OCI-M2 (cell line): Measurements from ENCODE around the gene ZNF70.

Experiments
- DNase-seq: peaks from one replicate; lab custom pipeline; 2025; ENCODE audit not compliant: unreplicated experiment; lab: John Stamatoyannopoulos, UW

ZNF70 gene

GRCh38 chr22:23779731-23780130, 28.8 kb upstream of the ZNF70 start:
- DNase-seq: no peak

- DNase-seq: no peak
Observed at GRCh38 chr22:23779083-23779482, 28.2 kb upstream of the ZNF70 start.

- no peak for DNase-seq
Observed at GRCh38 chr22:23778577-23778900, 27.6 kb upstream of the ZNF70 start.

GRCh38 chr22:23777776-23778576, 27.1 kb upstream of the ZNF70 start:
- DNase-seq: no peak

- DNase-seq: no peak
Observed at GRCh38 chr22:23775779-23776375, 25.0 kb upstream of the ZNF70 start.

- DNase-seq: no peak
Observed at GRCh38 chr22:23774922-23775436, 24.1 kb upstream of the ZNF70 start.

GRCh38 chr22:23774114-23774921, 23.4 kb upstream of the ZNF70 start:
- DNase-seq: no peak

- DNase-seq: no peak
Observed at GRCh38 chr22:23773483-23774113, 22.7 kb upstream of the ZNF70 start.

- no peak for DNase-seq
Observed at GRCh38 chr22:23772649-23773473, 21.9 kb upstream of the ZNF70 start, which contains the start of gene MMP11. MMP11 (plus strand) TSS chr22:23772849; CDS start chr22:23772871, 22 bp downstream.

- DNase-seq: no peak
Observed at GRCh38 chr22:23772315-23772648, 21.4 kb upstream of the ZNF70 start.

- DNase-seq: no peak
Observed at GRCh38 chr22:23769321-23769965, 18.5 kb upstream of the ZNF70 start.

- DNase-seq: no peak
Observed at GRCh38 chr22:23767673-23768548, 17.0 kb upstream of the ZNF70 start, which contains the start of gene CHCHD10. CHCHD10 (minus strand) TSS chr22:23767972; CDS start chr22:23767874, 98 bp downstream.

- no peak for DNase-seq
Observed at GRCh38 chr22:23767303-23767672, 16.4 kb upstream of the ZNF70 start.

- no peak for DNase-seq
Observed at GRCh38 chr22:23764899-23765881, 14.3 kb upstream of the ZNF70 start.

GRCh38 chr22:23763954-23764353, 13.0 kb upstream of the ZNF70 start:
- DNase-seq: no peak

GRCh38 chr22:23763579-23763945, 12.7 kb upstream of the ZNF70 start:
- no peak for DNase-seq

- DNase-seq: no peak
Observed at GRCh38 chr22:23762842-23763578, 12.1 kb upstream of the ZNF70 start, which contains the start of gene C22orf15. C22orf15 (plus strand) TSS chr22:23762990; CDS start chr22:23763307, 317 bp downstream.
